Colonic mucosa (tissue), 4 donors: ENCODE measurements around the gene KIF2C. TPM values are rescaled to one million over a fixed set of nuclear protein-coding genes. Genes with fewer than 3 reads are reported as not detected.
A peak's percentile ranks its signal among the peaks of the same experiment; 100 is the strongest.

Source experiments
- DNase-seq: peaks from one replicate; pipeline ENCODE4 v3.0.0-alpha.2; 2020
- H3K27ac ChIP-seq: fragments of 200-600 bp; one replicate; pipeline ENCODE4 v1.8.0; 2021
- H3K27me3 ChIP-seq: fragments of 200-600 bp; one replicate; pipeline ENCODE4 v1.8.0; 2021
- H3K36me3 ChIP-seq: fragments of 200-600 bp; one replicate; pipeline ENCODE4 v1.8.0; 2021
- H3K4me1 ChIP-seq: fragments of 200-600 bp; one replicate; pipeline ENCODE4 v1.8.0; 2021; ENCODE audit warnings: mild to moderate bottlenecking
- H3K4me3 ChIP-seq: fragments of 200-600 bp; one replicate; pipeline ENCODE4 v1.8.0; 2021
- H3K9ac ChIP-seq, 2 donors: one replicate each; pipeline ENCODE4 v1.7.0; 2013; ENCODE audit warnings: control low read depth in 2 of 2, low read depth in 2 of 2, low read length in 2 of 2
- H3K9me3 ChIP-seq: fragments of 200-600 bp; one replicate; pipeline ENCODE4 v1.8.0; 2021
- CTCF ChIP-seq: fragments of 200-600 bp; IDR thresholded peaks from one replicate; pipeline ENCODE4 v1.8.0; 2022; ENCODE audit warnings: antibody characterized with exemption, mild to moderate bottlenecking
- intact Hi-C: fragments of 100-400 bp; cut with DNase I; formaldehyde crosslinking; loops from one replicate; pipeline ENCODE4 v1.14.1; 2022
- total RNA-seq, 2 donors: library from RNA; stranded (reverse); fragmentation: NEBNext Ultra II Directional in 1 of 2; extraction: Animal tissue kit (Norgen Biotek cat#: 25700) in 1 of 2; gene quantifications; one replicate each; pipeline ENCODE4 v1.2.1, GENCODE V29; 2021
- donor health status: healthy.
- donor health status: DM: no; HTN: no; CAD: no.
- donor health status: DM: no; HTN: no; CAD: no.

The KIF2C gene
- total RNA-seq, 2 donors from 2014 or later = 13.6 to 33.2 TPM

GRCh38 chr1:44803062-44803311, 63.4 kb downstream of the KIF2C start:
- Histone ChIP-seq H3K9me3 (no peaks in the 10 kb centered on the region), H3K36me3 (peaks cover 13% of the 10 kb centered on the region), H3K27me3 (no peaks in the 10 kb centered on the region), H3K4me3 (no peak overlapping the region), H3K27ac (no peak overlapping the region), H3K9ac (peak overlapping the region in 1 of 2 donors; percentile 38), H3K4me1 (peaks cover 21% of the 10 kb centered on the region)
- TF ChIP-seq CTCF = no peak
- intact Hi-C loops = no loop called here
- no peak for DNase-seq

GRCh38 chr1:44803312-44804095, 63.9 kb downstream of the KIF2C start:
- Histone ChIP-seq H3K36me3 (peaks cover 13% of the 10 kb centered on the region), H3K4me1 (peaks cover 26% of the 10 kb centered on the region)
- intact Hi-C loops = no loop called here

GRCh38 chr1:44805311-44806024, 65.8 kb downstream of the KIF2C start:
- peaks cover 13% of the 10 kb centered on the region for H3K36me3 ChIP-seq
- H3K4me3 ChIP-seq = no peak overlapping the region

More at GRCh38 chr1:44803312-44804095, 63.9 kb downstream of the KIF2C start:
- Histone ChIP-seq H3K27me3 (no peaks in the 10 kb centered on the region), H3K27ac (no peak overlapping the region), H3K9me3 (no peaks in the 10 kb centered on the region), H3K4me3 (no peak overlapping the region), H3K9ac (peak overlapping the region in 1 of 2 donors; percentile 38)
- no peak for TF ChIP-seq CTCF
- DNase-seq = no peak

GRCh38 chr1:44806025-44806703, 66.5 kb downstream of the KIF2C start:
- Histone ChIP-seq H3K36me3 (peaks cover 13% of the 10 kb centered on the region), H3K9ac (peak overlapping the region; percentile 46 to 84), H3K4me3 (no peak overlapping the region), H3K27ac (peak overlapping the region; percentile 94), H3K9me3 (no peaks in the 10 kb centered on the region), H3K4me1 (peaks cover 36% of the 10 kb centered on the region), H3K27me3 (no peaks in the 10 kb centered on the region)
- intact Hi-C loops = no loop called here
- no peak for TF ChIP-seq CTCF
- no peak for DNase-seq

More at GRCh38 chr1:44805311-44806024, 65.8 kb downstream of the KIF2C start:
- no peaks in the 10 kb centered on the region for H3K27me3 ChIP-seq
- H3K9me3 ChIP-seq = no peaks in the 10 kb centered on the region
- no peak overlapping the region for H3K9ac ChIP-seq
- TF ChIP-seq CTCF = no peak
- peaks cover 36% of the 10 kb centered on the region for H3K4me1 ChIP-seq
- DNase-seq = no peak
- intact Hi-C loops = no loop called here
- H3K27ac ChIP-seq = no peak overlapping the region

- Histone ChIP-seq H3K27ac (peak within 1 kb of the TSS; percentile 94), H3K27me3 (no peaks in the 10 kb centered on the region), H3K4me1 (peaks cover 36% of the 10 kb centered on the region), H3K9me3 (no peaks in the 10 kb centered on the region), H3K4me3 (no peak within 1 kb of the TSS), H3K36me3 (peaks cover 13% of the 10 kb centered on the region), H3K9ac (peak within 1 kb of the TSS; percentile 76 to 84)
- TF ChIP-seq CTCF = no peak
- intact Hi-C loops = no loop called here
- DNase-seq = no peak
These were observed 67.2 kb downstream of the KIF2C start, which contains the start of gene DYNLT4 for GRCh38 chr1:44806704-44807363. TSS of gene DYNLT4 (minus strand) at chr1:44807351. CDS start at chr1:44806668, 683 bp downstream.
